Bronchial epithelial cell (primary cell): ENCODE results near the gene RNF44. TPM values are rescaled to one million over a fixed set of nuclear protein-coding genes. Genes with fewer than 3 reads are reported as not detected.

Source experiments
- DNase-seq: peaks from one replicate; pipeline ENCODE4 v3.0.0-alpha.2; 2010; ENCODE audit warnings: low read depth
- FAIRE-seq: peaks from 2 replicates; lab custom pipeline; 2011; peaks lifted over from hg19 to GRCh38; lab: Jason Lieb, UNC
- H3K27me3 ChIP-seq: 2 replicates; pipeline ENCODE4 v1.5.1; 2011; ENCODE audit warnings: low read length; ENCODE audit not compliant: control insufficient read depth, insufficient read depth
- H3K36me3 ChIP-seq: 2 replicates; pipeline ENCODE4 v1.5.1; 2011; ENCODE audit warnings: low read length; ENCODE audit not compliant: control insufficient read depth, insufficient read depth
- H3K4me3 ChIP-seq: 2 replicates; pipeline ENCODE4 v1.5.1; 2011; ENCODE audit warnings: mild to moderate bottlenecking, low read depth, low read length, control low read depth
- CTCF ChIP-seq: IDR thresholded peaks from 2 replicates; pipeline ENCODE4 v1.5.1; 2011; ENCODE audit warnings: mild to moderate bottlenecking, moderate library complexity, low read length, control low read depth, inconsistent platforms; ENCODE audit not compliant: insufficient read depth, severe bottlenecking
- total RNA-seq: library from RNA; depleted of rRNA; stranded (reverse); fragments of >200 nt; gene quantifications from 2 replicates; pipeline ENCODE4 v1.2.1, GENCODE V29; 2014

Gene RNF44
- total RNA-seq, 1 donor from 2014 or later = 2.1 TPM

DNA sequence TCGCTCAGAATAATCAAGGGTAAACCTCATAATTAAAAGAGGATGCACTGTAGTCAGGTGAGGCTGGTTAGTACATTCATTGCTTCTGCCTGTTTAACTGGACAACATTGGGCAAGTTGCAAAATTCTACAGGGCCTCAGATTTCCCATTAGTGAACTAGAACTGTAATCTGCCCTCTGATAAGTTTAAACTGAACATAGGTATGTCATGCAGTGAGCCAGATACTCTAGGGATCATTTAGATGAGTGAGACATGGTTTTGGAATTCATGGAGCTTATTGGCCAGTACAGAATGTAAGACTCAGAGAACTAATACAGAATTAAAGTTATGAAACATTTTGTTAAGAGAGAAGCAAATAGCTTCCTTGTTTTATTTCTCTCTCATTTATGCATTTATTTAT, 35.9 kb downstream of the RNF44 start:
- DNase-seq = peak; percentile 80

GRCh38 chr5:176500511-176500910, 36.7 kb downstream of the RNF44 start:
- TF ChIP-seq CTCF = no peak
- FAIRE-seq (no peak), DNase-seq (no peak)
- Histone ChIP-seq H3K4me3 (no peak overlapping the region), H3K36me3 (peaks cover 21% of the 10 kb centered on the region), H3K27me3 (no peaks in the 10 kb centered on the region)

More for the DNA sequence above, 35.9 kb downstream of the RNF44 start:
- FAIRE-seq = no peak
- no peak for TF ChIP-seq CTCF
- Histone ChIP-seq H3K36me3 (peaks cover 20% of the 10 kb centered on the region), H3K27me3 (no peaks in the 10 kb centered on the region), H3K4me3 (no peak overlapping the region)

DNA sequence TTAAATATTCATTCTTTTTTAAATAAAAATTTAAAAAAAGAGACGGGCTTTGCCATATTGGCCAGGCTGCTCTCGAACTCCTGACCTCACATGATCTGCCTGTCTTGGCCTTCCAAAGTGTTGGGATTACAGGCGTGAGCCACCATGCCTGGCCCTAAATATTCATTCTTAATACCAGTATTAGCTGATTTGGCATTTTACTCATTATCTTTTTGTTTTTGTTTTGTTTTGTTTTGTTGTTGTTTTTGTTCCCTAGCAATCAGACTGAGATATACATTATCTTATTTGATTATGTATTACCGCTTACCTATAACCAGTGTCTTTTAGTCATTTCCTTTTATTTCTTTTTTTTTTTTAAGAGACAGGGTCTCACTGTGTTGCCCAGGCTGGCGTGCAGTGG, 37.9 kb downstream of the RNF44 start:
- FAIRE-seq = no peak
- H3K36me3 ChIP-seq = peaks cover 22% of the 10 kb centered on the region

DNA sequence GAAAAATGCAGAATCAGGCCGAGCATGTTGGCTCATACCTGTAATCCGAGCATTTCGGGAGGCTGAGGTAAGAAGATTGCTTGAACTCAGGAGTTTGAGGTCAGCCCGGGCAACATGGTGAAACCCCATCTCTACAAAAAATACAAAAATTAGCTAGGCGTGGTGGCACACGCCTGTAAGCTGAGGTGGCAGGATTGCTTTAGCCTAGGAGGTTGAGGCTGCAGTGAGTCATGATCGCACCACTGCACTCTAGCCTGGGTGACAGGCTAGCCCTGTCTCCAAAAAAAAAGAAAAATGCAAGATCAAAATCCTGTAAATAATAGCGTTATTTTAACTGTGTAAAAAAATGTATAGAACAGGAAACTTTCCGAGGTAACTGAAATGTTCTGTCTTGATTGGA, 39.4 kb downstream of the RNF44 start:
- TF ChIP-seq CTCF = no peak
- Histone ChIP-seq H3K36me3 (peaks cover 29% of the 10 kb centered on the region), H3K27me3 (no peaks in the 10 kb centered on the region), H3K4me3 (no peak overlapping the region)
- DNase-seq = peak; percentile 93
- FAIRE-seq = no peak

More for the DNA sequence above, 37.9 kb downstream of the RNF44 start:
- Histone ChIP-seq H3K27me3 (no peaks in the 10 kb centered on the region), H3K4me3 (no peak overlapping the region)
- no peak for DNase-seq
- no peak for TF ChIP-seq CTCF

- Histone ChIP-seq H3K36me3 (peaks cover 19% of the 10 kb centered on the region), H3K4me3 (no peak overlapping the region), H3K27me3 (no peaks in the 10 kb centered on the region)
- peak; percentile 52 for FAIRE-seq
- no peak for TF ChIP-seq CTCF
- peak; percentile 95 for DNase-seq
These were observed 44.8 kb downstream of the RNF44 start for GRCh38 chr5:176492431-176492830.

DNA sequence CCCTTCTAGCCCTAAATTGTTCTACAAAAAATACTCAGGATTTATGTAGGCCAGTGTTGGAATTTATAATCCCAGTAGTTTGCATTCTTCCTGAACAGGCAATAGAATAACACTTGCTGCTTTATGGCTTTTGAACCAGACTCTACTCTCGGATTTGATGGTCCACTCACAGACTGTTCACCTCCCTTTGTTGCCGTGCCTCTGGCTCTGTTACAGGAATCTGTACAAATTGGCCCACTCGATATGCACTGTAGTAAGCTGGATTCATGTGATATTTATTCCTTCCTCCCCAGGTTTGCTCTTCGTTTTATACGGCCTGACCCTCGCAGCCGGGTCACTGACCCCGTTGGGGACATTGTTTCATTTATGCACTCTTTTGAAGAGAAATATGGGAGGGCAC, 45.3 kb downstream of the RNF44 start:
- H3K27me3 ChIP-seq = no peaks in the 10 kb centered on the region
- DNase-seq = no peak
- no peak overlapping the region for H3K4me3 ChIP-seq
- FAIRE-seq = no peak
- H3K36me3 ChIP-seq = peaks cover 23% of the 10 kb centered on the region
- TF ChIP-seq CTCF = no peak
